Coronary artery (tissue), 2 donors: Measurements from ENCODE around the gene E2F2.

Experiments used
- DNase-seq: peaks from one replicate; pipeline ENCODE4 v3.0.0-alpha.2; 2017; ENCODE audit warnings: low spot score
- H3K27ac ChIP-seq, 2 donors: fragments of 200-600 bp; sonication (generic); one replicate each; pipeline ENCODE4 v1.5.1; 2016 to 2019
- H3K4me3 ChIP-seq: fragments of 200-600 bp; sonication (generic); 2 replicates; pipeline ENCODE4 v1.5.1; 2016; ENCODE audit warnings: mild to moderate bottlenecking, moderate library complexity
- TF ChIP-seq, protein P1 (sequence below): fragments of 200-600 bp; sonication (generic); IDR thresholded peaks from one replicate; pipeline ENCODE4 v1.5.1; 2019; ENCODE audit warnings: antibody characterized with exemption

The E2F2 gene

DNA sequence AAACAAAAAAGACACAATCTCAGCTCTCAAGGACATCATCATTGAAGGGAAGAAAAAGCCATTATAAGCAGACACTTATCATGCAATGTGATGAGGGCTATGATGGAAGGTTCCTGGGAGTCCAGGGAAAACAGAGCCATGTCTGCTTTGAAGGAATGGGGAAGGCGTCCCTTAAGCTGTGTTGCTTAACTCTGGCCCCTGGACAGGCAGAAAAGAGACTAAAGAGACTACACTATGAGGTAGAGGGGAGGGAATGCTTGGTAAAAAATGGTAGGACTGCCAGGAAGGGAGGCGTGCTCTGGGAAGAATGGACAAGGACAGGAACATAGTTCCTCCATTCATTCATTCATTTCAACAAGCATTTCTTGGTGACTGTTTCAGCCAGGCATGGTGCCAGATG lies 68.3 kb downstream of the E2F2 start:
- Histone ChIP-seq H3K4me3 (no peak overlapping the region), H3K27ac (no peak overlapping the region)
- TF ChIP-seq, protein P1, sequence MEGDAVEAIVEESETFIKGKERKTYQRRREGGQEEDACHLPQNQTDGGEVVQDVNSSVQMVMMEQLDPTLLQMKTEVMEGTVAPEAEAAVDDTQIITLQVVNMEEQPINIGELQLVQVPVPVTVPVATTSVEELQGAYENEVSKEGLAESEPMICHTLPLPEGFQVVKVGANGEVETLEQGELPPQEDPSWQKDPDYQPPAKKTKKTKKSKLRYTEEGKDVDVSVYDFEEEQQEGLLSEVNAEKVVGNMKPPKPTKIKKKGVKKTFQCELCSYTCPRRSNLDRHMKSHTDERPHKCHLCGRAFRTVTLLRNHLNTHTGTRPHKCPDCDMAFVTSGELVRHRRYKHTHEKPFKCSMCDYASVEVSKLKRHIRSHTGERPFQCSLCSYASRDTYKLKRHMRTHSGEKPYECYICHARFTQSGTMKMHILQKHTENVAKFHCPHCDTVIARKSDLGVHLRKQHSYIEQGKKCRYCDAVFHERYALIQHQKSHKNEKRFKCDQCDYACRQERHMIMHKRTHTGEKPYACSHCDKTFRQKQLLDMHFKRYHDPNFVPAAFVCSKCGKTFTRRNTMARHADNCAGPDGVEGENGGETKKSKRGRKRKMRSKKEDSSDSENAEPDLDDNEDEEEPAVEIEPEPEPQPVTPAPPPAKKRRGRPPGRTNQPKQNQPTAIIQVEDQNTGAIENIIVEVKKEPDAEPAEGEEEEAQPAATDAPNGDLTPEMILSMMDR: no peak
- no peak for DNase-seq

DNA sequence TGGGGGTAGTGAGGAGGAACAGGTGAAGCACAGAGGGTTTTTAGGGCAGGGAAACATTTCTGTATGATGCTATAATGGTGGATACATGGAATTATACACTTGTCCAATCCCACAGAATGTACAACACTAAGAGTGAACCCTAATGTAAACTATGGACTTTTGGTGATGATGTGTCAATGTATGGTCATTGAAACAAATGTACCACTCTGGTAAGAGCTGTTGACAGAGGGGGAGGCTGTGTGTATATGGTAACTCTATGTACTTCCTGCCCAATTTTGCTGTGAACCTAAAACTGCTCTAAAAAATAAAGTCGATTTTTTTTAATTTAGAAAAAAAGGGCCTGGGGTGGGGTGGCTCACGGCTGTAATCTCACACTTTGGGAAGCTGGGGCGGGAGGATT lies 70.0 kb downstream of the E2F2 start:
- no peak overlapping the region for H3K27ac ChIP-seq
- no peak overlapping the region for H3K4me3 ChIP-seq
- TF ChIP-seq, protein P1: no peak
- no peak for DNase-seq

DNA sequence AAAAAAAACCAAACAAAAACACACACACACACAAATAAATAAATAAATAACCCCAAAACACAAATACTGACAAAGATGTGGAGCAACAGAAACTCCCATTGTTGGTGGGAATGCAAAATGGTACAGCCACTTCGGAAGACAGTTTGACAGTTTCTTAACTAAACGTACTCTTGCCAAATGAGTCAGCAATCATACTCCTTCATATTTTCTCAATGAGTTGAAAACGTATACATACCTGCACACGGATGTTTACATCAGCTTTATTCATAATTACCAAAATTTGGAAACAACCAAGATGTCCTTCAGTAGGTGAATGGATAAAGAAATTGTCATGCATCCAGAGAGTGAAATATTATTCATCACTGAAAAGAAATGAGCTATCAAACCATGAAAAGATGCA lies 70.5 kb downstream of the E2F2 start:
- TF ChIP-seq, protein P1: no peak
- Histone ChIP-seq H3K4me3 (no peak overlapping the region), H3K27ac (no peak overlapping the region)
- no peak for DNase-seq

DNA sequence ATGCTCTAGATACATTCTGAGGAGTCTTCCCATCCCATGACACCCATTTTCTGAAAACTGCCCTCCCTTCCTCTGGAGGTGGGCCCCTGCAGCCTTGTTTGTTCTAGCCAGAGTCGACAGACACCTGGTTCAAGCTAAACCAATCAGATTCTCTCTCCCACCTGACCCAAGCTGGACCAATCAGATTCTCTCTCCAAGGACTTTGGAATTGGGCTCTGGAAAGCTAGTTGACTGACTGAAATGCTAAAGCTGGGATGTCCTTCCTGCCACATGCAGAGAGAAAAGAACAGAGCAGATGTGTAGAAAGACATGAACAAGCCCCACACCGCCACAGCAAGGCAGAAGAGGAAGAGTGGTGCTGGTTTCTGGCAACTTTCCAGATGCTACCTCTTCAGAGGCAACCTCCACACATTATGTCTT lies 71.7 kb downstream of the E2F2 start:
- no peak overlapping the region for H3K27ac ChIP-seq
- no peak overlapping the region for H3K4me3 ChIP-seq
- TF ChIP-seq, protein P1: no peak
- no peak for DNase-seq
